Activated B cell treated with CpG ODN at 0.5 μM for 24 hours (primary cell): ENCODE results near the gene LPP. TPM values are rescaled to one million over a fixed set of nuclear protein-coding genes. Genes with fewer than 3 reads are reported as not detected.
A peak's percentile ranks its signal among the peaks of the same experiment; 100 is the strongest.

ENCODE experiments used
- ATAC-seq: fragments of 200-7000 bp; cut with Tn5 transposase; one replicate; pipeline ENCODE4 v1.10.0; 2021; ENCODE audit warnings: low read depth, mild to moderate bottlenecking, moderate library complexity
- CTCF ChIA-PET: fragments of 350-600 bp; sonication (Branson Sonifier 250); formaldehyde crosslinking; loops from one replicate; lab custom pipeline; 2021; ENCODE audit warnings: antibody characterized with exemption; lab: Charles Lee
- POLR2A ChIA-PET: fragments of 350-600 bp; sonication (Branson Sonifier 250); formaldehyde crosslinking; loops from one replicate; lab custom pipeline; 2021; ENCODE audit warnings: antibody characterized with exemption; lab: Charles Lee
- DNase-seq: peaks from one replicate; pipeline ENCODE4 v3.0.0; 2022
- H3K27ac Mint-ChIP-seq: one replicate; pipeline ENCODE4 v1.8.0; 2020; ENCODE audit warnings: mixed read lengths
- H3K27me3 Mint-ChIP-seq: one replicate; pipeline ENCODE4 v1.8.0; 2021; ENCODE audit warnings: mixed read lengths
- H3K36me3 Mint-ChIP-seq: one replicate; pipeline ENCODE4 v1.8.0; 2021; ENCODE audit warnings: low read depth, mixed read lengths
- H3K4me1 Mint-ChIP-seq: one replicate; pipeline ENCODE4 v1.8.0; 2021; ENCODE audit warnings: mixed read lengths
- H3K4me3 Mint-ChIP-seq: one replicate; pipeline ENCODE4 v1.8.0; 2020; ENCODE audit warnings: mild to moderate bottlenecking, mixed read lengths
- H3K9me3 Mint-ChIP-seq: one replicate; pipeline ENCODE4 v1.8.0; 2020; ENCODE audit warnings: mixed read lengths
- CTCF ChIP-seq: fragments of 200-600 bp; IDR thresholded peaks from one replicate; pipeline ENCODE4 v1.8.0; 2022; ENCODE audit warnings: antibody characterized with exemption, mild to moderate bottlenecking
- intact Hi-C: fragments of 100-400 bp; cut with micrococcal nuclease; formaldehyde crosslinking; loops from one replicate; pipeline ENCODE4 v1.15.1; 2024
- total RNA-seq: library from RNA; stranded (reverse); gene quantifications from 2 replicates; pipeline ENCODE4 v1.2.3, GENCODE V29; 2022

Gene LPP
- total RNA-seq, 1 donor from 2014 or later, result 60.1 TPM

- H3K4me1 Mint-ChIP-seq, result peaks cover 34% of the 10 kb centered on the region
- no peak for DNase-seq
- H3K9me3 Mint-ChIP-seq, result no peaks in the 10 kb centered on the region
- TF ChIP-seq CTCF, result no peak
- H3K36me3 Mint-ChIP-seq, result peaks cover 4% of the 10 kb centered on the region
- H3K27me3 Mint-ChIP-seq, result no peaks in the 10 kb centered on the region
- no peak for ATAC-seq
- ChIA-PET CTCF (interaction anchor here (0.8 kb wide), 1 partner anchor 528 kb away, joined by 3 read pairs; no protein-coding TSS in a partner anchor), POLR2A (no interaction called here)
- no peak overlapping the region for H3K4me3 Mint-ChIP-seq
- H3K27ac Mint-ChIP-seq, result no peak overlapping the region
- intact Hi-C loops, result no loop called here
These were observed 114.4 kb downstream of the LPP start for GRCh38 chr3:188268336-188268735.

- CTCF ChIA-PET, result interaction anchor here (0.8 kb wide), 1 partner anchor 529 kb away, joined by 3 read pairs; no protein-coding TSS in a partner anchor
- POLR2A ChIA-PET, result no interaction called here
- no peak overlapping the region for H3K27ac Mint-ChIP-seq
- no peak for TF ChIP-seq CTCF
- H3K27me3 Mint-ChIP-seq, result no peaks in the 10 kb centered on the region
- H3K36me3 Mint-ChIP-seq, result peaks cover 4% of the 10 kb centered on the region
- no peak for DNase-seq
- intact Hi-C loops, result no loop called here
- H3K4me3 Mint-ChIP-seq, result no peak overlapping the region
- peaks cover 34% of the 10 kb centered on the region for H3K4me1 Mint-ChIP-seq
- no peaks in the 10 kb centered on the region for H3K9me3 Mint-ChIP-seq
- no peak for ATAC-seq
These were observed 115.1 kb downstream of the LPP start for GRCh38 chr3:188269040-188269439.

GRCh38 chr3:188270423-188270972, 116.5 kb downstream of the LPP start:
- CTCF ChIA-PET, result interaction anchor here (1.7 kb wide), 1 partner anchor 26 kb away, joined by 4 read pairs; no protein-coding TSS in a partner anchor
- H3K27me3 Mint-ChIP-seq, result no peaks in the 10 kb centered on the region
- peaks cover 34% of the 10 kb centered on the region for H3K4me1 Mint-ChIP-seq
- peak overlapping the region; percentile 56 for H3K27ac Mint-ChIP-seq
- intact Hi-C loops, result no loop called here
- peak overlapping the region; percentile 21 for H3K4me3 Mint-ChIP-seq
- POLR2A ChIA-PET, result interaction anchor here (0.6 to 0.7 kb wide), 2 partner anchors 11 to 470 kb away, joined by 3 to 5 read pairs; no protein-coding TSS in a partner anchor
- H3K9me3 Mint-ChIP-seq, result no peaks in the 10 kb centered on the region
- ATAC-seq, result no peak
- peaks cover 4% of the 10 kb centered on the region for H3K36me3 Mint-ChIP-seq
- no peak for DNase-seq
- TF ChIP-seq CTCF, result no peak

- H3K9me3 Mint-ChIP-seq, result no peaks in the 10 kb centered on the region
- peak overlapping the region; percentile 21 for H3K4me3 Mint-ChIP-seq
- no peak for TF ChIP-seq CTCF
- no peaks in the 10 kb centered on the region for H3K27me3 Mint-ChIP-seq
- intact Hi-C loops, result no loop called here
- H3K36me3 Mint-ChIP-seq, result peaks cover 8% of the 10 kb centered on the region
- ATAC-seq, result no peak
- CTCF ChIA-PET, result interaction anchor here (1.7 kb wide), 1 partner anchor 25 kb away, joined by 4 read pairs; no protein-coding TSS in a partner anchor
- DNase-seq, result no peak
- peak overlapping the region; percentile 9 for H3K27ac Mint-ChIP-seq
- POLR2A ChIA-PET, result no interaction called here
- peaks cover 34% of the 10 kb centered on the region for H3K4me1 Mint-ChIP-seq
These were observed 117.4 kb downstream of the LPP start for GRCh38 chr3:188271226-188271914.
